NCI-H2029 (cell line): ENCODE measurements around the gene TCEAL2.
A peak's percentile ranks its signal among the peaks of the same experiment; 100 is the strongest.
"Not testable (repeated sequence)": the region's sequence is repeated elsewhere in the genome, so short reads cannot be mapped to it uniquely, and the experiment has no call there.

ENCODE experiments used
- DNase-seq: peaks from one replicate; lab custom pipeline; 2025; lab: John Stamatoyannopoulos, UW

Gene TCEAL2

DNA sequence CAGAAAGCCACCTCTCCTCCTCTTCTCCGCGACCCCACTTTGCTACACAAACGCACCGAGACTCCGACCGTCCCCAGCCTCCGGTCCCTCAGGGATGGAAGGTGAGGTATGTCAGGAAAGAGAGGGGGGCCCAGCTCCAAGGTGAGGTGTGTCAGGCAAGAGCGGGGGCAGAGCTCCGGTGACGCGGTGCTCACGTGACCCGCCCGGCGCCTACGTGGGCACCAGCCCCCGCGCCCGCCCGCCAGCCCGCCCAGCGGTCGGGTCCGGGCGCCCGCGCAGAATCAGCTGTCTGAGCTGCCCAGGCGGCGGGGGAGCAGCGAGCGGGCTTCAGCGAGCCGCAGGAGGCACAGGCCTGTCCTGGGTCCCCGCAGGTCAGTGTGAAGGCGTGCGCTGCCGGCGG lies at the start of gene TCEAL2:
TSS of gene TCEAL2 (plus strand) at position 244 of the 400 bp plus-strand sequence. CDS start 1,152 bp downstream, outside the sequence.
- DNase-seq = not testable (repeated sequence)

DNA sequence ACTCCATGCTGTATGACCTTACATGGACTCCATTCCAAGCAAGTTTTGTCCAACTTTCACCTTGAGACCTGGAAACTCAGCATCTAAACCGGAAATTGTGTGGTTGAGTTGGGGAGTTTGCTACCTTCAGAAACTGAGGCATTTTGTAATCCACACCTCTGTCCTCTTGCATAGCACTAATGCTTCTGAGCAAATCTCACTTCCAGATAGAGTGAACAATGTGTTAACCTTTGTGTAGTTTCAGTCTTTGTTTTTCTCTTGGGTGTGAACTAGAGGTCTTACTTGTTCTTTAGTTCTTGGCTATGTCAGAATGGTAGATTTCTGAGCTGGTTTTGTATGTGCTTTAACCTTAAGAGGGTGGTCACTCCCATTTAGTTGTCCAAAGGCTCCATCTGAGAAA lies 48.1 kb upstream of the TCEAL2 start:
- DNase-seq = no peak

GRCh38 chrX:102085706-102086105 lies 39.8 kb upstream of the TCEAL2 start:
- DNase-seq = no peak

DNA sequence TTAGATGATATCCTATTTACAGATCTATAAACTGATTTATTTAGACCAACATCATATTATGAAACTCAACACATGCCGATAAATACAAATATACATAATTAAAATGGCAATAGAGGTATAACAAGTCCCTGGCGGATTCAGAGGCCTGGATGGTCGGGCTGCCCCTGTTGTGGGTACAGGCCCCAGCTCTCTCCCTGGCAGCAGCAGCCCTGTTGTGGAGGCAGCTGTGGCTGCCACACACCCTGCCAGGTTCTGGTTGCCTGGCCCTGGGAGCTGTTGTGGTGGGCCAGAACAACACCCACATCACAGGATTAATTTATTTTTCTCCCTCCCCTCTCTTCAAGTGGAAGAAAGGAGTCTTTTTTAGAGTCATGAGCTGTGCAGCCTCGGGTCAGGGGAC lies 12.1 kb upstream of the TCEAL2 start:
- DNase-seq = no peak

GRCh38 chrX:102115748-102116147 lies 9.7 kb upstream of the TCEAL2 start:
- no peak for DNase-seq

DNA sequence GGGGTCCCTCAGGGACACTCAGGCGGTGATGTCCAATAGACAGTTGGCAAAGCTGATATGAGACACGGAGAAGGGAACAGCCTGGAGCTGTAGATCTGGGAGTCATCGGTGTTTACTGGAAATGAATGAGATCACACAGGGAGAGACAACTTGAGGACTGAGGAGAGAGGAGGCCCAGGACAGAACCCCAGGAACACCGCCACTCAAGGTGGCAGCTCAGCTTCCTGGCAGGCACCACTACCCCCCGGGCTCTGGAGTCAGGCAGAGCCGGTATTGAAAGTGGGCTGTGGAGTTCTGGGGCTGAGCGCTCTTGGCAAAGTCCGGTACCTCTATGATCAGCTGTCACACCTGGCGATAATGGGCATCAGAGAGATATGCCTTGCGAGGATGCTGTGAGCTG lies 465 bp upstream of the TCEAL2 start:
- DNase-seq = not testable (repeated sequence)

GRCh38 chrX:102126080-102126818 lies 770 bp downstream of the TCEAL2 start:
- not testable (repeated sequence) for DNase-seq

- DNase-seq = no peak
These were observed 1.4 kb downstream of the TCEAL2 start for GRCh38 chrX:102126863-102127262.

DNA sequence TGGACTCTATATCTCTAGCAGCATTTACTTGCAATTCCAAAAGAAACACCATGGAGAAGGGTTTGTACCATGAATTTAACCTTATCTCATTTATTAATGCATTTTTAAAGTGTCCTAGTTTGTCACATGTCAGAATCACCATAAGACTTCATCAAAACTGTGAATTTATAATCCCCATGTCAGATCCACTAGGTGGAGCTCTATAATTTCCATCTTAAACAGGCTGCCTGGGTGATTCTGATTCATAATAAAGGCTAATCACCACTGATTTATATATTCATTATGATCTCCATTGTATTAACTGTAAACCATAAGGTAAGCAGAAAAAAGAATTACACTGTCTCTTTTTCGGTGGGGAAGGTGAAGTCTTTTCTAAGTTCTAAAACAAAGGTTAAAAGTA lies 4.0 kb downstream of the TCEAL2 start:
- DNase-seq = no peak

DNA sequence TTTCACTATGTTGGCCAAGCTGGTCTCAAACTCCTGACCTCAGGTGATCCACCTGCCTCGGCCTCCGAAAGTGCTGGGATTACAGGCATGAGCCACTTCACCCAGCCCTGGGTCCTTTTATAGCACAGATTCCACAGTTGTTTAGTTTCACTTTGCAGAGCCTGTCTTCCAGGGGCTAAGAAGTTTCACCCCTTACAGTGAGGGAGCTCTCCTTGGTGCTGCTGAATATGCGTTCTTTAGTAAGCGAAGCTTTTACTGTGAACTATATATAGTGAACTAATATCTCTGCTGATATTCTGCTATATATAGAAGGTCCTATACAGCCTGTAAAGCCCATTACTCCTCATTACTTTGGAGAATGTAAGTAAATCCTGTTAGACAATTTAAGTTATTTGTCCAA lies 12.6 kb downstream of the TCEAL2 start:
- no peak for DNase-seq

GRCh38 chrX:102140876-102141275 lies 15.4 kb downstream of the TCEAL2 start:
- not testable (repeated sequence) for DNase-seq

DNA sequence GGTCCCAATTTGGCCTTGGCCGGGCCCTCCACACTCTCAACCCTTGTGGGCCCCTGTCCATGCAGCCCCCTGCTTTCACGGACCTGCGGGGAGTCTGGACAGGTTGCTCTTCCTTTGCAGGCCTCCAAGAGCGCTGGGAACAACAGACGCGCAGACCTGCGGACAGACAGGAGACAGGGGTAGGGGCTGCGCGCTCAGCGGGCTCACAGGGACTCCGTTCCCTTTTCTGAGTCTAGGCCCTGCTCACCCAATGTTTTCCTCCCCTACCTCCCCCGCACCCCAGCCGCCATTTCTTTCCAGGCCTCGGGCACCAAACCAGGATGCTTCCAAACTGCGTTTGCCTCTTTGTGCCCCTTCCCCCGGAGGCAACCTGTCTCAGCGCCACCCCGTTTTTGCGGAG lies 16.2 kb downstream of the TCEAL2 start:
- DNase-seq = not testable (repeated sequence)

- not testable (repeated sequence) for DNase-seq
These were observed 16.8 kb downstream of the TCEAL2 start, which contains the start of gene TCEAL6 for GRCh38 chrX:102142274-102142673. Gene TCEAL6 (minus strand): TSS chrX:102142481.

DNA sequence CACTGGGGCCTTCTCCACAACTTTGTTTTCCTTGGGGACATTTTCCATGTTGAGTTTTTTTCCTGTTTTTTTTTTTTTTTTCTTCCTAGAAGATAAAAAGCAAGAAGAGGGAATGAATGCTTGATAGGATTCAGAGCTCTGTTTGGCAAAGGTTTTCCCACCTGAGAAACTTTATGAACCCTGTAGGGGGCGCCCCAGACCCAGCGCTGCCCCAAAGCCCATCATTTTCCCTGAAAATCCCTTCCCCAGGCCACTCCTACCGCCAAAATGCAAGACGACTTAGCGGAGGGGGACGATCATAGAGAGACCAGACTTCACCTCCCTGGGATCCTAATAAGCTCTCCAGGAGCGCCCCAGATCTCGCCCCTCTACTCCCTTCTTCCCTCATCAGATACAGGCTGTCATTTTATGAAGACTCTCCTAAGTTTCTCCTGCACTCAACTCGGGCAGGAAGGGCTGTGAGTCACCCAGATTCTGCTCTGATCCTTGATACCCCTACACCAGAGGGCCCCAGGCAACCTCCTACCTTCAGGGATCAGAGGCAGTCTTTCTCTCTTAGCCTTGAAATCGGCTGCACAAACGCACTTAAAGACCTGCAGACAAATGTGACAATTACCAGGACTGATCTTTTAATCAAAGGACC lies 28.9 kb downstream of the TCEAL2 start:
- no peak for DNase-seq

DNA sequence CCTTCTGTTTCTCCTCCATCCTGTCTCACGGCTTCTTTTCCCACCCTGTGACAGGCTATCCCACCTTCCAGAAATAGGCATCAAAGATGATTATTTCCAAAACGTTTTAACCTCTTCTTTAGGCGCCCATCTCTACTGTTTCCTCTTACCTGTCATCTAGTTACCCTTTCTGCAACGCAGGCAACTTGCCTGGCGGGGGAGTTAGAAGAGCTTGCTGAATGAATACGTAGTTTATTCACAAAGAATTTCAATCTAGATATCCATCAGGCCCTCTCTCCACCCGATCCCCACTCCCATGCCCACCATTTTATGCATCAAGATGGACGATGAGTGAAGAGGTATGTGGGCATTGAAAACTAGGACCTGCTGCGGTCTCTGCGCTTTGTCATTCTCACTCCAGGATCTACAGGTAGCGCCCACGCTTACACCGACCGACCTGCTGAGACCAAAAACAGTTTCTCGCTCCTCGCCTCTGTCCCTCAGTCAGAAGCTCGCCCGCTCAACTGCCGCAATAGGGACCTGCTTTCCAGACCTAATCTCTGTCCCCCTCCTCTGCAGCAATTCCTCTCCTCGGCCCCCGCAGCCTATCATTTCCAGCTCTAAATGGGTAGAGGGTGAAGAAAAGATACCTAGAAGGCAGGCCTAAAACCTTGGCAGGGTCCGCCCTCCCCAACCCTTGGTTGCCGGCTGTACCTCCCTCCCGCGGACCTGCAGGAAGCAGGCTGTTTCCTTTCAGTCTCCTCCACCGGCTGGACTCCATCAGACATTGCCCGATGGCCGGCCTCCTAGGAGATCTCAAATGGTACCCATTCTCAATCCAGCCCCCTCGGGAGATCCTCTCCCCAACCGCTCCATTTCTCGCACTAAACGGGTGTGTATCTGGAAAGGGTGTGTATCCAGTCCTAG lies 29.7 kb downstream of the TCEAL2 start:
- DNase-seq = no peak

DNA sequence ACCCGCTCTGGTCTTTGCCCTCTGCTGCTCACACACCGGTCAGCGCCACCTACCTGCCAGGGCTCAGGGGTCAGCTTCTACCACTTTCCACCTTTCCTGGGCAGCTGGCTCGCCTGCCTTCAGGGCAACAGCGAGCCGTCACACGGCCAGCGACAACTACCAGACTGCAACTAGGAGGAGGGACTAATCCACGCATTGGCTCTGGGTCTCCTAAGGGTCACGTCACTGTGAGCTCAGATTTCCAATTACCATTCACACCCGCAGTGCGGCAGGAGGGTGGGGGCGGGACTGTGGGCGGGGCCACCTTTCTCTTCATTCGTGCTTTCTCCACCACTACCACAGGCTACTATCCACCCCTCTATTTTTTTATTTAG lies 30.3 kb downstream of the TCEAL2 start, which contains the start of gene BEX5:
TSS of gene BEX5 (minus strand) at position 172 of the 374 bp plus-strand sequence. CDS start 1,712 bp downstream, outside the sequence.
- peak; percentile 54 for DNase-seq
